Inflammatory macrophage treated with lipopolysaccharide for 1 hour (primary cell): ENCODE data around the gene CRMP1.

Source experiments
- DNase-seq, 2 donors: peaks; one replicate each; pipeline ENCODE4 v3.0.0-alpha.2; 2020 to 2022

Gene CRMP1

DNA sequence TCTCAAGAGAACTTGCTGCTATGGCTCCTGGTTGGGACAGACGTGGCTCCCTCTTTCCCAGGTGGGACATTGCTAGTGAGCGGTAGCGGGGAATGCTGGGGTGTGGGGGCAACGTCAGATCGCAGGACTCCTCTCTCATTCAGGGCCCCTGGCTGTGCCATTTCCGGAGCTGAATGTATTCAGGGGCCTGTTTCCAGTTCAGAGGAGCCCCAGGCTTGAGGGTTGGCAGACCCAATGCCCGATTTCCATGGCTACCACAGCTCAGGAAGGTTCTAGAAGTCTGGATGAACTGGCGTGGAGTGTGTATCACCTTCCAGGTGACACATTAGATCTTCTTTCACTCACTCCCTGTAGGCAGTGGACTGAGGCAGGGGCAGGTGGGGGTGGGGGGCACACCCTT lies 26.2 kb upstream of the CRMP1 start:
- DNase-seq = no peak

DNA sequence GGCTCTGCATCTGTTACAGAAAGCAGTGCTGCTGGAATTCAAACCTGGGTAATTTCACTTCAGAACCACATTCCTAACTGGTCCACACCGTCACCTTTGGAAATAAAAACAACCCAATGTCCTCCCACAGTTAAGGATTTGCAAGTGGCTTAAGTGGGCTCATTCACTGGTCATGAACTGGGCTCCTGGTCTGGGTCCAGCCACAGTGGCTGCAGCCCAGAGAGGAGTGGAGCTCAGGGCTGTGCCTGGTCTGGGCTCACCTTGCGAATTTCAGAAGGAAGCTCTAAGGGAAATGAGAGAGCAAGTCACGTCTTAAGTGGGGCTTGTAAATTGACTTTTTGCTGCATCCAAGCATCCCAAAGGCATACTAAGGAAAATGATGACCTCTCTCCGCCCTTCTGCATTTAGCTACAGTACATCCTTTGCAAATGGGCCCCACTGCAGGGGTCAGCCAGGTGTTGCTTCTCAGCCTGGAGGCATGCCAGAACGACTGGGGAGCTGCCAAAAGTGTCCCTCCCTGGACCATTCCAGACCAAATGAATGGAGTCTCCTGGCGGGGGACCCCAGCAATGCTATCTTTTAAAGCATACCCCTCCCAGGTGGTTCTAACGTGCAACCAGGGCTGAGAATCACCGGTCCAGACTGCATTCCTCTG lies 25.6 kb upstream of the CRMP1 start:
- DNase-seq = no peak

DNA sequence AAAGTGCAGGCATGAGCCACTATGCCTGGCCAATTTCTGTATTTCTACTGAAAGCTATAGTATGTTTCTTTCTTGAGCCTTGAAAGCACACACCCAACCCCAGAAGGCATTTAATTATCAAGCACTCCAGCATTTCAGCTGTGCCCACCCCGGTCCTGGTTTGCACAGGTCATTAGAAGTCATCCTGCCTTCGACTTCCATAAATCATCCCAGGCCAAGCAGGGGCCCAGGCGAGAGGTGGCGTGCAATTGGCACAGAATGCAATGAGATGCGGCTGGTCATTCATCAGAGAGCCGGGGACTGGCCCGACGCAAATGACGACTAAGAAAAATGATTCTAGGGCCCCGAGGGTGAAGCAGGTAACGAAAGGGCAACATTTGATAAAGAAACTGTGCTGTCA lies 24.8 kb upstream of the CRMP1 start:
- DNase-seq = no peak

DNA sequence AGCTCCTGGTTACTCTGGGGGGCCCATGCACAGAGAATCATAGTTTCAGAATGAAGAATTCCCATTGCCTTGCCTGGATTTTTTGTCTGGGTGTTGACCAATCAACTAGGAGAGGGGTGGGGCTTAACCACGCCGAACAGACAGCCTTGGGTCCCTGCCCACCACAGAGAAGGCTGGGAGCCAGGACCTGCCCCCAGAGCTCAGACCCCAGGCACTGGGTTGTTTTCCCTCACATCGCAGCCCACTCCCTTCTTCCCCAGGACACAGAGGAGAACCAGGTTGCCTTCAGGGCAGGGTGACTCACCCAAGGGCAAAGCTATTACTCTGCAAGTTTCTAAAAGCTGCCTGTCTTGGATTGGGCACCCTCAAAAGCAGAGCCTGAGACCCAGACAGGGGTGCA lies 23.3 kb upstream of the CRMP1 start:
- no peak for DNase-seq

DNA sequence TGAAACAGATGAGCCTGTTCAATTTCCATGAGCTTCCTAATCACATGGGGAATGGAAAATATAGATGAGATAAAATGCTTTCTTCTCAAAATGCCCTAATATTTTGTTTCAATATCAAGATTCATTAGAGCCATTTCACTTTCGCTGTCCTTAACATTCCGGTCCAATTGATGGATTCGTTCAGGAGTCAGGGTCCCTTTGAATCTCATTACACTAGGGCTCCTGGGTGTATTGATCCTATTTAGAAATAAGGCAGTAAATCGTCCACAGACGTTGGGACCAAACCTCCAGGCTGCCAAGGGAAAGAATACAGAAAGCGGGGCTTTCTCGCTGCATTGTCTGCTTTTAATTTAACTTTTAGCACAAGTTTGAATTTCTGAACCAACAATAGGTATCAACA lies 20.6 kb upstream of the CRMP1 start:
- no peak for DNase-seq

DNA sequence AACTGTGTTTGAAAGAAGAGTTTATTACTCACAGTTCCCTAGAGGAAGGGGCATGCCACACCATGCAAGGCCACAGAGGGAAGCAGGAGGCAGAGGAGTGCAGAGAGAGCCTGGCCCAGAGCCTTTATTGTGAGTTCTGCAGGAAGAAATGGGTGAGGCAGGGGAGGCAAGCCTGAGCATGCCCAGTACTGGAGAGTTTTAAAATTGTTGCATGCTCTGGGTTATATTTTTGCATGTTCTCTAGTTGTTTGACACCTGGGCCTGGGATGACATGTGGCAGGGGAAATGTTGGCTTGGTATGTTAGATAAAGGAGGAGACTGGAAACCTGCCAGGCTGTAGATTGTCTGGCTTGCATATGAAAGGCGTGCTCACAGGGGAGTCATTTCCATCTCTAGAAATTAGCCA lies 19.7 kb upstream of the CRMP1 start:
- DNase-seq = no peak

DNA sequence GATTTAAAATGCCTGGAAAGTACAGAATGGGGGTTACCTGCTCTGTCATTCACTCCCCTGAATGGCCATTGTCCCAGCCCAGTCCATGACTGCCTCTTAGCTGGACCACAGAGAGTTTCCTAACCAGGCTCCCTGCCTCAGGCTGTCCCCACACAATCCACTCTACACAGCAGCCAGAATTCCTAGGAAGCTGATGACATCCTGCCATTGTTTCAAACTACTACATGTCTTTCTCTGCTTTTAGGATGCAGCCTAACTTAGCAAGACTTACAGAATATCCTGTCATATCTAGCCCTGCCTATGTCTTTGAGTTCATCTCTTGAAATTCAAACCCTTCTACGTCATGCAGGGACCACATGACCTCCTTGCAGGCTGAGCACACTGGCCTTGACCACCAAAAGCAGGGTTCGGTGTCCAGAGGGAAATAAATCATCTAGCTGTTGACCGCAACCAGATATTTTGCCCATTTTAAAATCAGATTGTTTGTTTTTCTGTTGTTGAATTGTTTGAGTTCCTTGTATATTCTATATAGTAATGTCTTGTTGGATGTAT lies 16.1 kb upstream of the CRMP1 start:
- DNase-seq = no peak

DNA sequence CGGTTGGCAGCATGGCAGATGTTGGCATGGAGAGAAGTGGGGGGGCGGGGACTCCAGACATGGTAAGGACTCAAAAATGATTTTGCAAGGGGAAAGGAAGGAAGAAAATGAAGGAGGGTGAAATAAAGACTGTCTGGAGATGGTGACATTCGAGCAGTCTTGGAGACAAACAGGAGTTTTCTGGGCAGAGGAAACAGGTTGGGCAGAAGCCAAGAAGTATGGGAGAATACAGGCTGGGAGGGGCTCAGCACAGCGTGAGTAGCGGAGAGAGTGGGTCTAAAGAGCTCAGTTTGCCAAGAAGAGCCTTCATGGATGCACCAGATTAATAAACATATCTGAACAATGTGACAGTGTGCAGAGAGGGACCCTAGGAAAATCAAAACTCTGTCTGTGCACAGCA lies 13.3 kb upstream of the CRMP1 start:
- no peak for DNase-seq

DNA sequence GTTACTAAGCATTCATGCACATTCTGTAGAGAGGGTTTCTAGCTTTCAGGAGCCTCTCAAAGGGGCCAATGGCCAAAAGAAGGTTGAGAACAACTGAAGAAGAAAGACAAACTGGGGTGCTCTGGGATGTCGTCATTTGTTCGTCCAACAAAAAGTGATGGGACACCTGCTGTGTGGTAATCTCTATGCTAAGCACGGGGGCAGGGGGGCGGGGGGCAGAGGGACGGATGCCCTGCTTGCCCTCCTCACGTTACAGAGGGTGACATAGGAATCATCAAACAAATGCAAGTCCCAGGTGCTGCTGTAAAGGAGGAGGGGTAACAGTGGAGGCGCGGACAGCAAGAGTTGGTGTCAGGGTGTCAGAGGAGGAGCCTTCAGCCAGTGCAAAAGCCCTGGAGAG lies 12.8 kb upstream of the CRMP1 start:
- DNase-seq = no peak

DNA sequence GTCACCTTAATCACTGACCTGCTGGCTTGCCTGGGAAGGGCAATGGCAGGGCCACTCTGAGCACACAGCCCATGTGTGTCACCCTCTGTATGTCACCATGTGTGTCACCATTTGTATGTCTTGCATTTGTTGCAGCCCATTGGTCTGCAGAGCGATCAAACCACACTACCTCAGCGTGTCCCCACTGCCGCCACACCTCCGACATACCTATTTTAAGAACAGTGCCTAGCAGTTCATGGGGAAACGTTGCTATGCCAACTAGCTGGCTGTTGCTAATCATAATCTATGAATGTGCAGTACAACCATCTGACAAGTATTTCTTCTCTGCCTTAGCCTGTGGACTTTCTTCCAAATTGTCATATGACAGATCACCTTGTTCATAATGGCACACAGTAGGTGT lies 8.0 kb upstream of the CRMP1 start:
- no peak for DNase-seq

DNA sequence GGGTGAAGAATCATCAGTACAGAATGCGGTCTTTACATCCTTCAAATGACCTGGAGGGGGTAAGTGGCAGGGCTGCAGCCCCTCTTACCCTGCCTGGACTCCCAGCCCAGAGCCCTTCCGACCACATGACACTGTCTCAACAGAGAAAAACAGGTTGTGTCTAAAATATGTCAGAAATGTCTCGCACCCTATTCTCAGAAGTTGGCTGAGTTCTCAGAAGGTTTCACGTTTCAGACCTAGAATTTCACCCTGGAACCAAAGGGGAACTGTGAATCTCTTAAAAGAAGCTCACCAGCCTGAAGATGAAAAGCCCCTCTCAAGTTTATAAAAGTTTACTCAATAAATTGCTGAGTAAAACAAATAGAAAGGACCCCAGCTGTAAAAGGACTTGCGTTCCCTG lies 7.0 kb upstream of the CRMP1 start:
- DNase-seq = no peak

DNA sequence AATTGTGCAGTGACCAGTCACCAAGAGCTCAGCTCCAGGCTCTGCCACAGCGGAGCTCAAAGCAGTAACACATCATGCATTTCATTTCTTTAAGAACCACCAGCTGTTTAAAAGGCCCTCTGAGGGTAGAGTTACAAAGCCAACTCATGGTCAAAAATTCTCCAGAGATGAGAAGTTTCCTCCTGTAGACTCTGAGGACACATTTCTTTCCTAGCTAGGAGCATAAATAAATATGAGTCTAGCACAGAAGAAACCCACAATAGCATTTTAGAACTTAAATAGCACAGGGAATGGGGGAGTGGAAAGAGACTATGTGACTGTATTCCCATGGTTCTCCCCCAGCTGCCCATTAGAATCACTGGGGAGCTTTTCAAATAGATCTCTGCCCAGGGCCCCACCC lies 6.5 kb upstream of the CRMP1 start:
- DNase-seq = no peak

DNA sequence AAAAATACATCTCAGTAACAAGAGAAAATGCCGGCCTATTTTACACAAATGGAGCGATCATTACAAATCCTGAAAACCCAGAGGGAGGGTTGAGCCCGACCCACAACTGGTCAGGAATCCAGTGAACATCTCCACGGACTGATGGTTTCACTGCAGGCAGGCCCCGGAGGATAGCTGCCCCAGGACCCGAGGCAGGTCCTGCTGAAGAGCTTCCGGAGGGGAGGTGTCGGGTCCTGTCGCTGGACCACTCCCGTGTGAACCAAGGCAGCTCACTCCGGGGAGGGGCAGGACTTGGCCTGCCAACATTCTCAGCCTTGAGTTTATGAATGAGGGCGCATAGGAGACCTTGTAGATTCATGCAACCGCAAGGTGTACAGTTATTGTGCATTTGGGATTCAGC lies 4.8 kb upstream of the CRMP1 start:
- no peak for DNase-seq

DNA sequence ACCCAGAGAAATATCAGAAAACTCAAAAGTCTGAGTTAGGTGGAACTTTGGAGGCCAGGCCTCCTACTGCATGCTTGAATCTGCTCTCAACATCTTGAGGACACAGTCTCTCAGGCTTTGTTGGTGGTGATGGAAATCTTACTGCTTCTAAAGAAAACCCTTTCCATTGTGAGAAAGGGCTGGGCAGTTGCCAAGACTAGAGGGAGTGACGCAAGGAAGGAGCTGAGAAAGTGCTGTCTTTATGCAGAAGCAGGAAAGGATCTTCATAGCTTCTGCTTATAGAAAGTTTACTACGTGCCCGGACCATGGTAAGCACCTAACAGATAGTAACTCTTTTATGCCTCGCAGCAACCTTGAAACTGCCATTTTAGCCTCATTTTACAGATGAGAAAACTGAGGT lies 2.4 kb upstream of the CRMP1 start:
- DNase-seq = no peak

DNA sequence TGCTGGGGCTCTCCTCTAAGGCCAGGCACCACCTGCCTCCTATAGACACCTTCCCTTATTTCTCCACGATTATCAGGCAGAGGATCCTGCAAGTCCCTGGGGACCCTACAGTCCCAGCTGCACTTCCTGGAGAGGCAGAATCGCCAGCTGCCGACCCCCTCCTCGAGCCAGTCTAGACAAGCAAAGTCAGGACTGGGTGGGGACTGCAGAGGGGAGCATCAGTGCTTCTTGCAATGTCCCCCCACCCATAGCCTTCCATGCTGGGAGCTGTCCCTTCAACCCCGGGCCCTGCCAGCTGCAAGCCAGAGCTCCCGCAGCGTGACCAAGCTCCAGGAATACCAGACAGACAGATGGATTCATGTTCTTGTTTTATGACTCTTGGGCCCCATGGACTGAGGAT lies 1.4 kb upstream of the CRMP1 start:
- DNase-seq = no peak

DNA sequence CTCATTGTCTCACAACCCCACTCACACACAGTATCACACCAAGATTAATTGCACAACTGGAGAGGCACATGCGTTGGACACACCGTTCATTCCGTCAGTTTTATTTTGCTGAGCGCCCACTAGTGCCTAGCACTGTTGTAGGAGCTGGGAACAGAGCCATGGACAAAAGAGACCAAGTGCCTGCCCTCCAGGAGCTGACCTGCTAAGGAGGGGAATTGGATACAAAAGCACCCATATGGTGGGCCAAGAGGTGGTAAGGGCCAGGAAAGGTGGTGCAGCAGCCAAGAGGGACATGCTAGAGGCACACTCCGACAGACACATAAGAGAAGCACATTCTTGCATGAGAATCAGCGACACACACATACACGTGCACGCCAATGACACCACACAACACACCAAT lies 705 bp upstream of the CRMP1 start:
- no peak for DNase-seq

DNA sequence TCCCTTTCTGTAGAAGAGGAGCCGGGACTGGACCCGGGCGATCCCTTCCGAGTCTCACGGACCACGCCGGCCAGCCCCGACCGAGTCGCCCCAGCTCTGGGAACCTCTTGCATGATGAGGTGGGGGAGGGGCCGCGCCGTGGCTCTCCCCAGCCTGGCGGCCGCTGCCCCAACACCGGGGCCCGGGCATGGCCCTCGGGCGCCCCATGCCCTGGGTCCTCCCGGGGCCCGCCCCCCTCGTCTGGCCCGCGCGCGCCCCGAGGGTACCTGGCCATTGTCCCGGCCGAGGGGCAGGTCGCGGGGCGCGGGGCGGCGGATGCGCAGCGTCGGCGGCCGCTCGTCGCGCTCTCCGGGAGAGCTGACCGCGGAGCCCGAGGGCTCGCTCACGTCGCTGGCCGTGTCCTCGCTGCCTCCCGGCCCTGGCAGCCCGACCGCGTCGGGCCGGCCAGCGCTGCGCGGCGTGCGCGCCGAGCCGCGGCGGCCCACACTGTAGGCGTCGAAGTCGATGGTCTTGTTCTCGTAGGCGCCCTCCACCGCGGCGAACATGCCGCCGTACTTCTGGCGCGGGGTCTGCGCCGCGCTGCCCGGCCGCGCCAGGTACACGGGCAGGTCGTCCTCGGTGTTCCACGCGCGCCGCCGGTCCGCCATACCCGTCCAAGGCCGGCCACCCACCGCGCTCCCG lies 423 bp downstream of the CRMP1 start:
- DNase-seq = no peak

DNA sequence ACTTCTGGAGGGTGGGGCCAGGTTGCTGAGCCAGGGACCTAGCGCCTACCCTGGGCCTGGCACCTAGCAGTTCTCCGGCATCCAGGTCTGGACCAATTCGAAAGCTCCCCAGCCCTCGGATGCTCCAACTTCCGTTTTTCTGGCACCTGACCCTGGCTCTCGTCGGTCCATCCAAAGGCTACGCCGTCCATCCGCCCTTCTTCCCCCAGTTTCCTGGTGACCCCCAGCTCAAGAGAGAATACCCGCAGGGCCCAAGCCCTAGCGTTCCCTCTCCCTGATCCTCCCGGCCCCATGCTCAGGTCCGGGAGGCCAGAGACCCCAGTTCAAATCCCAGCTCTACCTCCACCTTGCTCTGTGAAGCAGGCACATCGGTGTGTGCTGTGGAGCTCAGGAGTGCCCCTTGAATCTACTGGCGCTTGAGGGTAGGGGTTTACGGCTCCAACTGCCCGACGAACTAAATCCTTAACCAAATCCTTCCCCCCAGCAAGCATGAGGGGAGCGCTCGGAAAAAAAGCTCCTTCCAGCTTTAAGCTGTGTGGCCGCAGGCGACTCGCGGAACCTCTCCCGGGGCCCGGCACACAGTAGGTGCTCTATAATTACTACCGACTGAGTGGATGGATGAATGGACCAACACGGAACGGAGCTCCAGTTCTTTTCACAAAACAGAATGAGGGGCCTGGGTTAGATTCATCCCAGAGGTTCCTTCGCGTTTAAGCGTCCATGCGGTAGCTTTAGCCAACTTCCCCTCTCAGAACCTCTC lies 1.1 kb downstream of the CRMP1 start:
- DNase-seq = no peak

DNA sequence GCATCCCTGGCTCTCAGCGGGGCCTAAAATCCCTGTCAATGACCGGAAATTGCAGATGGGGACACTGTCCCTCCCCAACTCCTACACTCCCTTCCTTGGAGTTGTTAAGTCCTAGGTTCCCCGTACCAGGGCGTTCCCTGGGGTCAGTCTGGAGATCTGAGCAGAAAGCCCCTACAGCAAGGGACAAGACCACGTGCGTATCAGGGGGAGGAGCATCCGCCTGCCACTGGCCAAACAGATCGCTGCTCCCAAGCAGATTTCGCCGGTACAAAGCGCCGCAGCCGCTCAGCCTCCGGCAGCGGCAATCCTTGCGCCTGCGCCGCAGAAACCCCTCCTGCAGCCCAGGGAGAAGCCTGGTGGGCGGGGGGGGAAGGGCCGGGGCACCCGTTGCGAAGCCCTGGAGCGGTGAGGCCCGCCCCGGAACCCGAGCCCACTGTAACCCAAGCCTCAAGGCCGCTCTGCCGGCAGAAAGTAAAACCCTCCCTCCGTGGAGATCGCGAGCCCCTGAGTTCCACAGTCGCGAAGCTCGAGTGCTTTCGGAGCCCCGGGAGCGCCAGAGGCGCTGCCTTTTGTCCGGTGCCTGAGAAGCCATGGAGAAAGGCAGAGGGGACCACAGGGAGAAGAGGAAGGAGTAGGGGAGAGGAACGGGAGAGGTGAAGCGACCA lies 2.7 kb downstream of the CRMP1 start:
- DNase-seq = no peak

DNA sequence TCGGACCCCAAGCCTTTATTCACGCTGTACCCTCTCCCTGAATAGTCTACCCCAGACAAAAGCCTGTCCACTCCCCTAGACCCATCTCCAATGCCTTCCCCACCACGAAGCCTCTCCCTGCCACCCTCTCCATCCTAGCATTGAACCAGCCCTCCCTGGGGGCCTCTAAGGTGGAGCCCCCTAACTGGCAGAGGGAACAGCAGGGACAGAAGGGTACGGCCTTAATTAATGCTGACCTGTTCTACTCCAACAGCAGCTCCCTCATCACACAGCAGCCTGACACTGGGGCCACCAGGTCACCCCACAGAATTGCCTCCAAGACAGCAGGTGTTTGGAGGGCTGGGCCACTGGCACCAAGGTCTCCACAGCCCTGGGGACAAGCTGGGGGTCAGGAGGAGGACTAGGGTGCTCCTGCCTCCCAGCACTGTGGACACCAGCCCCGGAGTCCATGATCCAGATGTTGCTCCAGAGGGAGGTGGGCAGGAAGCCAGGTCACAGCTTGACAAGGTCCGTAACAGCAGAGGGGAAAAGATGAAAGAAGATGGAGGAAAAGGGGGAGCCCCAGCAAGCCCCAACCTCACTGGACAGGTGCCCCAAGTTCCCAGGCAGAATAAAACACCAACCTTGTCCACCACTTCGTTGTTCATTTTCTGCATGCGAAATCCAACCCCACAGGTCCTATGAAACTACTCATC lies 3.7 kb downstream of the CRMP1 start:
- no peak for DNase-seq

DNA sequence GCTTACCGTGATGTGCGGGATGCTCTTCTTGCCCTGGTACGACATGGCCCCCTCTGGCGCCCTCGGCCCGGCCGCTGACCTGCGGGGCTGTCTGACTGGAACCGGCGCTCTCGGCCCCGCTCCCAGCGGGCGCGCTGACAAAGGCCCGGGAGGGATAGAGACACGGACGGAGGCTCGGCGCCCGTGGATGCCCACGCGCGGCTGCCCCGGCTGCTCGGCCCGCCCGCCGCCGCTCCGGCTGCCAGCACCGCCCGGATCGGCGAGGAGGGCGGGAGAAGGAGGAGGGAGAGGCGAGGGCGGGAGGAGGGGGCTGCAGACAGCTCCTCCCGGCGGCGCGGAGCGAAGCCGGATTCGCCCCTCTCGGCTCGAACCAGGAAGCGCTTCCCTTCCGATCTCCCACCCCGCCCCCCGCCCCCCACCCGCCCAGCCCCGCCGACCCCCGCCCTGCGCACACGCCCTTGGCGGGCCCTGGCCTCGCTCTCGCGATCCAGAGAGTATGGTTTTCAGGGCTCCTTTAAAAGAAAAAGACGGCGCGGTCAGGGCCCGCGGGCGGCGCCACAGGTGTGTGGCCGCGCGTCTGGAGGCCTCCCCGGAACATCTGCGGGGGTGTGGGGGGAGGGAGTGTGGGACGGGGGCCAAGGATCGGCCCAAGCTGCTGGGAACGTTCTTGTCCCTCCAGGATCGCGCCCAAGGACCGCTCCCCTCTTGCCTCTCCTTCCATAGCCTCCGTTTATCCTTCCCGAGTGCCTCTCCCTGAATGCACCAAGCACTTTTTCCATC lies 4.5 kb downstream of the CRMP1 start:
- no peak for DNase-seq
